Measurements from ENCODE around the gene HINT3. TPM values are rescaled to one million over a fixed set of nuclear protein-coding genes. Genes with fewer than 3 reads are reported as not detected.

The HINT3 gene
- total and polyA plus RNA-seq, 3 donors from 2014 or later = 19.0 to 24.8 (median 22.5) TPM

GRCh38 chr6:125955973-125956372 is 597 bp upstream of the HINT3 start:
- no peaks in the 10 kb centered on the region for H3K27me3 ChIP-seq
- intact Hi-C loops (cut with DNase I; ENCODE audit: low total_unique reads) = loop anchor here (5.0 kb wide), 1 partner anchor 164 kb away; the partner anchor contains the start of gene NCOA7

DNA sequence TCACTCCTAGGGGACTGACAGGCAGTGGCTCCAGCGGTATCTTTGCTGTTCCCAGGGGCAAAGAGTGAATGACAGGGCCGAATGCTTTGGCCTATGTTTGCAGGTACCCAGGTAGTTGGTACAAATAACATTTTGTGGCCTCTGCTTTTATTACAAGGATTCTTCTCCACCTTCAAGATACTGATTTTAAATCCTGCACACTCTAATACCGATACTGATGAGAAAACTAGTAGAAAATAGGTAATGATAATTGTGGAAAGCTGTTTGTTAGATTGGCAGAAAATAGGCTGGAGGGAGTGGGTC is 772 bp downstream of the HINT3 start:
- H3K4me3 ChIP-seq = peak overlapping the region; percentile 84 to 96
- H3K27ac ChIP-seq = peak overlapping the region; percentile 87 to 93
- H3K36me3 ChIP-seq (ENCODE audit: low read depth, missing control alignments) = no peaks in the 10 kb centered on the region
- DNase-seq = no peak
- no peak for TF ChIP-seq POLR2A (IDR thresholded peaks at IDR 0.05)
- TF ChIP-seq CTCF (IDR thresholded peaks at IDR 0.05) = no peak
- H3K9me3 ChIP-seq = no peaks in the 10 kb centered on the region
- 0 to 1% methylated on average over 3 of the region's 3 CpGs for WGBS, 2 donors
- H3K27me3 ChIP-seq = no peaks in the 10 kb centered on the region
- H3K4me1 ChIP-seq = peaks cover 11% of the 10 kb centered on the region
- intact Hi-C loops (cut with DNase I; ENCODE audit: low total_unique reads) = loop anchor here (5.0 kb wide), 1 partner anchor 165 kb away; the partner anchor contains the start of gene NCOA7

More at GRCh38 chr6:125955973-125956372, 597 bp upstream of the HINT3 start:
- H3K36me3 ChIP-seq (ENCODE audit: low read depth, missing control alignments) = no peaks in the 10 kb centered on the region
- H3K27ac ChIP-seq = peak overlapping the region in 1 of 2 donors; percentile 93
- TF ChIP-seq POLR2A (IDR thresholded peaks at IDR 0.05) (no peak), CTCF (IDR thresholded peaks at IDR 0.05) (no peak)
- H3K9me3 ChIP-seq = no peaks in the 10 kb centered on the region
- H3K4me1 ChIP-seq = peaks cover 11% of the 10 kb centered on the region
- DNase-seq = no peak
- H3K4me3 ChIP-seq = peak overlapping the region; percentile 84 to 96
- 28 to 34% methylated on average over 5 of the region's 5 CpGs for WGBS, 2 donors

DNA sequence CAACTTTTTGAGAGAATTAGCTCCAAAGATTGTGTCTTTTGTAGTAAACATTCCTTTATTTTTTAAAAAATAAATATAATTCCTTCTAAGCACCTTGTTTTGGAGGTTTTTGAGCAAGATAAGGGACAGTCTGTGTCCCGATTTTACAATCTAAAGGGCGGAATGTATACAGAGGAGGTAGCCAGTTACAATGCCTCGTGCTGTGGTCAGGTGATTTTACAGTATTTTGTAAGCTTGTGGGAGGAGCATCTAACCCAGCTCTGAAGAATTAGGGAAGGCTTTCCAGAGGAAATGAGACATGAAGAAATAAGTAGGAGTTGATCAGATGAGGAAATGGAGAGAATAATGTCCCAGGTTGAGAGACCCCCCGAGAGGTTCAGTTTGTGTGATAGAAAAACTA is 1.3 kb downstream of the HINT3 start:
- Histone ChIP-seq H3K36me3 (ENCODE audit: low read depth, missing control alignments) (no peaks in the 10 kb centered on the region), H3K4me1 (peaks cover 11% of the 10 kb centered on the region), H3K27ac (peak overlapping the region; percentile 6 to 93), H3K9me3 (no peaks in the 10 kb centered on the region), H3K27me3 (no peaks in the 10 kb centered on the region), H3K4me3 (peak overlapping the region; percentile 84 to 96)
- 28 to 31% methylated on average over 4 of the region's 4 CpGs for WGBS, 2 donors
- TF ChIP-seq CTCF (IDR thresholded peaks at IDR 0.05) (no peak), POLR2A (IDR thresholded peaks at IDR 0.05) (no peak)
- peak; percentile 43 for DNase-seq
- intact Hi-C loops (cut with DNase I; ENCODE audit: low total_unique reads) = loop anchor here (5.0 kb wide), 1 partner anchor 166 kb away; the partner anchor contains the start of gene NCOA7

DNA sequence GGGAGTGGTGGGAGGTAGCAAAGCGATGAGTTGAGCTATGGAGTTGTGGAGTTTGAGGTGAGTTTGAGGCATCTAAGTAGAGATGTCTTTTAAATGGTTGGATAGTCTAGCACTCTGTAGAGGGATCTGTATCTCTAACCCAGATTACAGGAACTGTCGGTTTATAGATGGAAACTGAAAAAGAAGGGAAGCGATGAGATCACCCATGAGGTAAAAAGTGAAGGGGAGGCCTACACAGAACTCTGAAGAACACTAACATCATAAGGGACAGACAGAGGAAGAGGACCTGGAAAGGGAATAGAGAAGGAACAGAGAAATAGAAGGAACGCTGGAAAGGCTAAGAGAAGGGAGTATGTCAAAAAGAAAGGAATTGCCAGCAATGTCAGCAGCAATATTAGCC is 2.5 kb downstream of the HINT3 start:
- no peak for TF ChIP-seq POLR2A (IDR thresholded peaks at IDR 0.05)
- intact Hi-C loops (cut with DNase I; ENCODE audit: low total_unique reads) = loop anchor here (5.0 kb wide), 1 partner anchor 167 kb away; the partner anchor contains the start of gene NCOA7
- H3K27me3 ChIP-seq = no peaks in the 10 kb centered on the region
- no peak overlapping the region for H3K4me3 ChIP-seq
- no peaks in the 10 kb centered on the region for H3K9me3 ChIP-seq
- H3K36me3 ChIP-seq (ENCODE audit: low read depth, missing control alignments) = no peaks in the 10 kb centered on the region
- H3K4me1 ChIP-seq = peaks cover 11% of the 10 kb centered on the region
- 83 to 95% methylated on average over 4 of the region's 4 CpGs for WGBS, 2 donors
- no peak for DNase-seq
- H3K27ac ChIP-seq = no peak overlapping the region

DNA sequence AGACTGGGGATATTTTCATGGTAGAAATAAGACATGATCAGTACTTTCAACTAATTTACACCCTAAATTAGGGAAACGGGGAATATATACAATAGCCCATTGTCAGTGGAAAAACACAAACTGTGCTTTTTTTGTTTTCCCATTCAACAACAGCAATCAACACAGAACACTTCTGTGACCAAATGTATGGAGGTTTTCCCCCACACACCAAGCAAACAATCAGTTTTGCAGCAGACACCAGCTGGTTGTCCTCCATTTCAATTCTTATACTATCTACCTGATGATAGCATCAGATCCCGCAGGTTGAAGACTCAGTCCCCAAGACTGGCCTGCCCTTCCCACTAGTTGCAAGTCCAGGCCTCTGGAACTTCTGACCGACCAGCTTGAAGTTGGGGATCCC is 4.5 kb downstream of the HINT3 start:
- no peaks in the 10 kb centered on the region for H3K27me3 ChIP-seq
- no peak for TF ChIP-seq CTCF (IDR thresholded peaks at IDR 0.05)
- no peak for TF ChIP-seq POLR2A (IDR thresholded peaks at IDR 0.05)
- DNase-seq = no peak
- no peaks in the 10 kb centered on the region for H3K36me3 ChIP-seq (ENCODE audit: low read depth, missing control alignments)
- no peaks in the 10 kb centered on the region for H3K9me3 ChIP-seq
- 81 to 87% methylated on average over 3 of the region's 3 CpGs for WGBS, 2 donors
- peaks cover 11% of the 10 kb centered on the region for H3K4me1 ChIP-seq
- H3K27ac ChIP-seq = no peak overlapping the region
- no peak overlapping the region for H3K4me3 ChIP-seq
- intact Hi-C loops (cut with DNase I; ENCODE audit: low total_unique reads) = no loop called here
